Gastroesophageal sphincter (tissue), 3 donors: ENCODE measurements around the gene OPRL1.

ENCODE experiments used
- CTCF ChIP-seq, 4 experiments: fragments of 200-600 bp in 2 of 4; fragments of 450-650 bp in 2 of 4; sonication (generic) in 1 of 4; IDR thresholded peaks; one replicate each; pipeline ENCODE4 v1.5.1; 2017 to 2019; ENCODE audit warnings: antibody characterized with exemption in 4 of 4, mild to moderate bottlenecking in 2 of 4, moderate library complexity in 2 of 4
- EP300 ChIP-seq: sonication (generic); formaldehyde crosslinking; IDR thresholded peaks from one replicate; pipeline ENCODE4 v1.6.1; 2017; ENCODE audit warnings: antibody characterized with exemption, mild to moderate bottlenecking
- POLR2A ChIP-seq, 2 donors: fragments of 450-650 bp; IDR thresholded peaks; one replicate each; pipeline ENCODE4 v1.6.1; 2017; ENCODE audit warnings: antibody characterized with exemption in 2 of 2, mild to moderate bottlenecking in 2 of 2, moderate library complexity in 1 of 2
- POLR2AphosphoS5 ChIP-seq: sonication (generic); formaldehyde crosslinking; IDR thresholded peaks from one replicate; pipeline ENCODE4 v1.6.1; 2017; ENCODE audit warnings: antibody characterized with exemption

DNA sequence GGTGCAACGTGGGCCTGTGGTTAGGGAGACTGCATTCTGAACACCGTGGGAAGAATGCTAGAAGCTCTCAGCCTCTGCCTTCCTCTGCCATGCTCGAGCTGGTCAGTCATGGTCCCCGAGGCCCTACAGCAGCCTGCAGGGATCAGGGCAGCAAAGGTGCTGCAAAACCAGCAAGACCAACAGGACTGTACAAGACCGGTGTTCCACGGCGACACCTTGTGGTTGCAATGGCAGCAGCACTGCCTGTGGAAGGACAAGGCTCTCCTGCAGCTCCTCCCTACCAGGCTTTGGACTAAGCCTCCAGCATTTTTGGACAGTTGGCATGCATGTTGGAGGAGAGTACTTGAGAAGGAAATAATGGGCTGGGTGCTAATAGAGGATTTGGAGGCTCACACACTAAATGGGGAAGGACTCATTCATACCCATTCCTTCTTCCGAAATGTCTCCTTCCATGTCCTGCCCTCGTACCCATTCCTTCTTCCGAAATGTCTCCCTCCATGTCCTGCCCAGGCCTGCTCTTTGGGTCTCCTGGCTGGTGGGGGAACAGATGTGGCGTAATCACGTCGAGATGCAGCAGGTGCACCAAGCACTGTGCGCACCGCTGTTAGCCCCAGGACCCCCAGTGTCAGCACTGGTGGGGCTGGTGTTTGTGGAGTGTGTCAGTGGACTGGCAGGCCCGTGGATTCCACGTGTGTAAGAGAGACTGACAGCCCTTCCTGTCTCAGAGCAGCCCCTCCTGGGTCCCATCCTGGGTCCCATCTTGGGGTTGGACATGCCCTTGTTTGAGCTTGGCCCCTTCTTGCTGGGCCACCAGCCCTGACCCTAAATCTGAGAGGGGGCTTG is 65.8 kb downstream of the OPRL1 start:
- TF ChIP-seq CTCF (IDR thresholded peaks at IDR 0.05), result no peak
- no peak for TF ChIP-seq POLR2AphosphoS5
- no peak for TF ChIP-seq POLR2A (IDR thresholded peaks at IDR 0.05)
- TF ChIP-seq EP300, result no peak
